ENCODE results near the gene PMM1. TPM values are rescaled to one million over a fixed set of nuclear protein-coding genes. Genes with fewer than 3 reads are reported as not detected.
A peak's percentile ranks its signal among the peaks of the same experiment; 100 is the strongest.
"Not testable (repeated sequence)": the region's sequence is repeated elsewhere in the genome, so short reads cannot be mapped to it uniquely, and the experiment has no call there.

Gene PMM1
- polyA plus RNA-seq, 1 of the 3 experiments (the other 2 are of a cell fraction), result 46.4 TPM

GRCh38 chr22:41560095-41560471 is 29.6 kb downstream of the PMM1 start:
- no peak for DNase-seq
- Histone ChIP-seq H3K4me1 (ENCODE audit: control insufficient read depth in 1 of 2, insufficient read depth in 2 of 2, low read depth in 1 of 2, low read length in 1 of 2) (peaks cover 3 to 41% of the 10 kb centered on the region in 2 experiments; a peak in 2 of 4 replicates), H2AFZ (ENCODE audit: low read depth) (no peak overlapping the region), H4K20me1 (ENCODE audit: insufficient read depth) (no peaks in the 10 kb centered on the region), H3K36me3 (replicated peaks in 1 of 2; ENCODE audit: control insufficient read depth in 1 of 2, insufficient read depth in 2 of 2, low read length in 1 of 2) (no peaks in the 10 kb centered on the region), H3K27ac (ENCODE audit: low read depth in 2 of 2, low read length in 1 of 2) (no peak overlapping the region; a peak in 1 of 4 replicates), H3K9me3 (no peaks in the 10 kb centered on the region), H3K4me3 (ENCODE audit: low read depth in 2 of 2, low read length in 1 of 2) (peak overlapping the region in 1 of 2 experiments; percentile 50; a peak in 1 of 4 replicates), H3K9me2 (no peaks in the 10 kb centered on the region), H3K4me2 (peak overlapping the region; percentile 76; the same call in 1 of the 2 replicates), H3F3A (replicated peaks; ENCODE audit: insufficient read depth) (peaks cover 6% of the 10 kb centered on the region), H3K9ac (no peak overlapping the region), H3K27me3 (ENCODE audit: insufficient read depth) (no peaks in the 10 kb centered on the region), H3K79me2 (ENCODE audit: insufficient read depth) (no peaks in the 10 kb centered on the region)
- TF ChIP-seq EZH2phosphoT487 (IDR thresholded peaks at IDR 0.05; ENCODE audit: borderline replicate concordance, low read depth), result no peak
- TF ChIP-seq TCF12 (IDR thresholded peaks at IDR 0.05), result no peak
- no peak for TF ChIP-seq FOSL2 (IDR thresholded peaks at IDR 0.05; ENCODE audit: borderline replicate concordance, low read depth)
- no peak for TF ChIP-seq CHD2 (IDR thresholded peaks at IDR 0.05; ENCODE audit: low read length, partially characterized antibody)
- no peak for TF ChIP-seq POLR2AphosphoS5 (IDR thresholded peaks at IDR 0.05; ENCODE audit: low read depth, low read length)
- TF ChIP-seq TEAD4 (IDR thresholded peaks at IDR 0.05; ENCODE audit: borderline replicate concordance, insufficient read depth), result no peak
- no peak for TF ChIP-seq NFIC (IDR thresholded peaks at IDR 0.05; ENCODE audit: borderline replicate concordance)
- TF ChIP-seq MAX (IDR thresholded peaks at IDR 0.05; ENCODE audit: low read depth), result no peak
- no peak for TF ChIP-seq RAD21 (IDR thresholded peaks at IDR 0.05; ENCODE audit: low read length)
- CTCF ChIA-PET, result interaction anchor here (2.1 kb wide), 1 partner anchor 37 kb away, joined by 6 read pairs; no protein-coding TSS in a partner anchor
- POLR2A ChIA-PET, result no interaction called here
- WGBS (ENCODE audit: low lambda C conversion rate), result 85% methylated on average over 4 of the region's 6 CpGs

- DNase-seq; POLR2A ChIA-PET; H3K9me3 ChIP-seq; H2AFZ ChIP-seq (ENCODE audit: low read depth); H3K9me2 ChIP-seq; H3K36me3 ChIP-seq (replicated peaks in 1 of 2; ENCODE audit: control insufficient read depth in 1 of 2, insufficient read depth in 2 of 2, low read length in 1 of 2); H3K4me3 ChIP-seq (ENCODE audit: low read depth in 2 of 2, low read length in 1 of 2); H3K27ac ChIP-seq (ENCODE audit: low read depth in 2 of 2, low read length in 1 of 2); H4K20me1 ChIP-seq (ENCODE audit: insufficient read depth); H3K27me3 ChIP-seq (ENCODE audit: insufficient read depth); H3K79me2 ChIP-seq (ENCODE audit: insufficient read depth); H3F3A ChIP-seq (replicated peaks; ENCODE audit: insufficient read depth); H3K4me2 ChIP-seq; H3K9ac ChIP-seq: not testable (repeated sequence)
- H3K4me1 ChIP-seq (ENCODE audit: control insufficient read depth in 1 of 2, insufficient read depth in 2 of 2, low read depth in 1 of 2, low read length in 1 of 2), result peaks cover 3 to 41% of the 10 kb centered on the region in 2 experiments; a peak in 2 of 4 replicates
- CTCF ChIA-PET, result interaction anchor here (1.4 kb wide), 1 partner anchor 15 kb away, joined by 3 read pairs; no protein-coding TSS in a partner anchor
- WGBS (ENCODE audit: low lambda C conversion rate), result 94% methylated on average over 13 of the region's 13 CpGs
Observed at GRCh38 chr22:41558241-41558630, 31.4 kb downstream of the PMM1 start.

GRCh38 chr22:41557401-41558240 is 32.0 kb downstream of the PMM1 start:
- WGBS (ENCODE audit: low lambda C conversion rate), result 64% methylated on average over 17 of the region's 19 CpGs
- POLR2A ChIA-PET, result no interaction called here
- TF ChIP-seq FOXJ3 (CRISPR knock-in tag; IDR thresholded peaks at IDR 0.05) (no peak), TCF12 (IDR thresholded peaks at IDR 0.05) (no peak), NRF1 (IDR thresholded peaks at IDR 0.05; ENCODE audit: low read depth, low read length) (no peak), RCOR1 (IDR thresholded peaks at IDR 0.05; ENCODE audit: low read length) (no peak), SIN3A (IDR thresholded peaks at IDR 0.05; ENCODE audit: borderline replicate concordance, low read depth, low read length) (no peak), FOSL2 (IDR thresholded peaks at IDR 0.05; ENCODE audit: borderline replicate concordance, low read depth) (no peak), EZH2phosphoT487 (IDR thresholded peaks at IDR 0.05; ENCODE audit: borderline replicate concordance, low read depth) (no peak), CTCF (IDR thresholded peaks at IDR 0.05) (no peak), SMC3 (IDR thresholded peaks at IDR 0.05; ENCODE audit: low read depth, low read length) (no peak), GABPA (IDR thresholded peaks at IDR 0.05; ENCODE audit: low read depth) (no peak), CHD2 (IDR thresholded peaks at IDR 0.05; ENCODE audit: low read length, partially characterized antibody) (no peak), USF1 (IDR thresholded peaks at IDR 0.05; ENCODE audit: borderline replicate concordance, low read depth) (no peak), EP300 (IDR thresholded peaks at IDR 0.05; ENCODE audit: borderline replicate concordance in 1 of 2, low read depth in 1 of 2, low read length in 1 of 2) (no peak)

More at GRCh38 chr22:41557401-41558240, 32.0 kb downstream of the PMM1 start:
- Histone ChIP-seq H3K9ac (no peak overlapping the region), H3K4me1 (ENCODE audit: control insufficient read depth in 1 of 2, insufficient read depth in 2 of 2, low read depth in 1 of 2, low read length in 1 of 2) (peaks cover 3 to 35% of the 10 kb centered on the region in 2 experiments; a peak in 2 of 4 replicates), H3K9me2 (no peaks in the 10 kb centered on the region), H3F3A (replicated peaks; ENCODE audit: insufficient read depth) (no peaks in the 10 kb centered on the region), H3K4me2 (no peak overlapping the region), H4K20me1 (ENCODE audit: insufficient read depth) (no peaks in the 10 kb centered on the region), H3K4me3 (ENCODE audit: low read depth in 2 of 2, low read length in 1 of 2) (no peak overlapping the region), H3K36me3 (replicated peaks in 1 of 2; ENCODE audit: control insufficient read depth in 1 of 2, insufficient read depth in 2 of 2, low read length in 1 of 2) (no peaks in the 10 kb centered on the region), H2AFZ (ENCODE audit: low read depth) (no peak overlapping the region), H3K79me2 (ENCODE audit: insufficient read depth) (no peaks in the 10 kb centered on the region), H3K27ac (ENCODE audit: low read depth in 2 of 2, low read length in 1 of 2) (no peak overlapping the region), H3K27me3 (ENCODE audit: insufficient read depth) (no peaks in the 10 kb centered on the region), H3K9me3 (no peaks in the 10 kb centered on the region)
- DNase-seq, result no peak
- CTCF ChIA-PET, result interaction anchor here (1.4 kb wide), 1 partner anchor 14 kb away, joined by 3 read pairs; no protein-coding TSS in a partner anchor

Data from SK-N-SH (cell line).